Endothelial cell of umbilical vein (primary cell): Measurements from ENCODE around the gene FXYD3. TPM values are rescaled to one million over a fixed set of nuclear protein-coding genes. Genes with fewer than 3 reads are reported as not detected.

ENCODE experiments used
- BruUV-seq: library from RNA; stranded (reverse); fragments of 400-500 nt; replicated peaks from 2 replicates; lab custom pipeline; 2021; lab: Mats Ljungman, UMichigan
- CTCF ChIA-PET: fragments of 300-600, 350-600 bp; sonication (Branson Sonifier 250); formaldehyde crosslinking; loops from one replicate; lab custom pipeline; 2021; ENCODE audit warnings: antibody characterized with exemption, inconsistent platforms; lab: Charles Lee
- POLR2A ChIA-PET: fragments of 300-600, 350-600 bp; sonication (Branson Sonifier 250); formaldehyde crosslinking; loops from one replicate; lab custom pipeline; 2021; ENCODE audit warnings: antibody characterized with exemption, inconsistent platforms; lab: Charles Lee
- DNase-seq: peaks from one replicate; pipeline ENCODE4 v3.0.0-alpha.2; 2011; ENCODE audit warnings: low read depth, low spot score
- FAIRE-seq: peaks from 2 replicates; lab custom pipeline; 2011; peaks lifted over from hg19 to GRCh38; lab: Jason Lieb, UNC
- H2AFZ ChIP-seq: 2 replicates; pipeline ENCODE4 v1.6.0; 2012; ENCODE audit warnings: low read depth, low read length, control low read depth, inconsistent platforms
- H3K27ac ChIP-seq: 2 replicates; pipeline ENCODE4 v1.5.1; 2011; ENCODE audit warnings: low read depth, mild to moderate bottlenecking, control low read depth, low read length, moderate library complexity; ENCODE audit not compliant: insufficient read depth
- H3K27me3 ChIP-seq, 2 experiments: 2 replicates each; pipeline versions ENCODE4 v1.6.0 to v1.6.1; 2011; ENCODE audit warnings: low read length in 2 of 2, mixed read lengths in 1 of 2; ENCODE audit not compliant: control insufficient read depth in 2 of 2, insufficient read depth in 2 of 2
- H3K36me3 ChIP-seq, 2 experiments: 2 replicates in 1 of 2; 3 replicates in 1 of 2; pipeline ENCODE4 v1.5.1; 2011; ENCODE audit warnings: low read length in 2 of 2, mild to moderate bottlenecking in 1 of 2, moderate library complexity in 1 of 2; ENCODE audit not compliant: control insufficient read depth in 2 of 2, insufficient read depth in 2 of 2; ENCODE audit errors: extremely low read depth in 1 of 2
- H3K4me1 ChIP-seq: 3 replicates; pipeline ENCODE4 v1.5.1; 2011; ENCODE audit warnings: mild to moderate bottlenecking, low read length; ENCODE audit not compliant: control insufficient read depth, insufficient read depth; ENCODE audit errors: extremely low read depth
- H3K4me2 ChIP-seq: 2 replicates; pipeline ENCODE4 v1.6.1; 2011; ENCODE audit warnings: low read length, control low read depth, mixed read lengths; ENCODE audit not compliant: insufficient read depth
- H3K4me3 ChIP-seq, 3 experiments: fragments of 200-600 bp in 1 of 3; sonication (generic), shearing (Covaris generic) in 1 of 3; replicated peaks in 1 of 3; 2 replicates each; pipeline ENCODE4 v1.5.1; 2011 to 2016; ENCODE audit warnings: control low read depth in 3 of 3, low read length in 3 of 3, mild to moderate bottlenecking in 2 of 3, inconsistent platforms in 1 of 3, low read depth in 1 of 3, moderate library complexity in 1 of 3; ENCODE audit not compliant: insufficient read depth in 1 of 3
- H3K79me2 ChIP-seq: 2 replicates; pipeline ENCODE4 v1.6.0; 2012; ENCODE audit warnings: low read length, inconsistent platforms; ENCODE audit not compliant: control insufficient read depth, insufficient read depth
- H3K9ac ChIP-seq: replicated peaks from 2 replicates; pipeline ENCODE3; 2011; ENCODE audit warnings: low read length, control low read depth; ENCODE audit not compliant: insufficient read depth; ENCODE audit errors: extremely low read depth
- H3K9me1 ChIP-seq: replicated peaks from 3 replicates; pipeline ENCODE4 v1.6.0; 2011; ENCODE audit warnings: mild to moderate bottlenecking, low read length; ENCODE audit not compliant: control insufficient read depth, insufficient read depth; ENCODE audit errors: extremely low read depth
- H3K9me3 ChIP-seq: replicated peaks from 2 replicates; pipeline ENCODE4 v1.5.1; 2012; ENCODE audit warnings: low read length, inconsistent platforms; ENCODE audit not compliant: control insufficient read depth, insufficient read depth
- H4K20me1 ChIP-seq: replicated peaks from 2 replicates; pipeline ENCODE3; 2011; ENCODE audit warnings: mild to moderate bottlenecking, low read length; ENCODE audit not compliant: control insufficient read depth, insufficient read depth; ENCODE audit errors: extremely low read depth
- EZH2 ChIP-seq: IDR thresholded peaks from 2 replicates; pipeline ENCODE4 v1.6.1; 2012; ENCODE audit warnings: borderline replicate concordance, low read depth, mild to moderate bottlenecking, moderate library complexity, low read length, inconsistent platforms; ENCODE audit not compliant: severe bottlenecking
- FOS ChIP-seq: IDR thresholded peaks from 2 replicates; pipeline ENCODE4 v1.6.1; 2011; ENCODE audit warnings: mild to moderate bottlenecking, low read length, moderate library complexity, borderline replicate concordance; ENCODE audit not compliant: insufficient read depth
- GATA2 ChIP-seq: IDR thresholded peaks from 2 replicates; pipeline ENCODE4 v1.7.0; 2011; ENCODE audit warnings: low read depth, mild to moderate bottlenecking, moderate library complexity, mixed read lengths, low read length; ENCODE audit not compliant: insufficient read length, insufficient read depth
- JUN ChIP-seq: IDR thresholded peaks from 2 replicates; pipeline ENCODE4 v1.6.1; 2011; ENCODE audit warnings: borderline replicate concordance, low read depth; ENCODE audit not compliant: insufficient read length, insufficient read depth
- MYC ChIP-seq: IDR thresholded peaks from one replicate; pipeline ENCODE4 v1.6.1; 2011; ENCODE audit warnings: mild to moderate bottlenecking, low read depth, low read length
- POLR2AphosphoS5 ChIP-seq: IDR thresholded peaks from 2 replicates; pipeline ENCODE4 v1.6.1; 2012; ENCODE audit warnings: low read depth, mild to moderate bottlenecking, control low read depth, low read length, moderate library complexity; ENCODE audit not compliant: insufficient read depth
- dilution Hi-C: fragments of 300-500 bp; cut with MboI; formaldehyde crosslinking; loops from one replicate; pipeline ENCODE4 v1.15.0; 2019; ENCODE audit warnings: low sequenced_read_pairs; ENCODE audit not compliant: extremely low pct_ligation_motif_present
- intact Hi-C: fragments of 100-400 bp; cut with micrococcal nuclease; formaldehyde crosslinking; loops from one replicate; pipeline ENCODE4 v1.10.0; 2022
- polyA plus RNA-seq, 4 experiments: library from polyadenylated mRNA; depleted of rRNA in 3 of 4; stranded (reverse) in 3 of 4; unstranded in 1 of 4; fragments of >200 nt; gene quantifications; 2 replicates each; pipeline versions ENCODE4 v1.2.1 to v1.2.3, GENCODE V29; 2011 to 2012; ENCODE audit warnings: missing spikeins in 1 of 4
- total RNA-seq: library from RNA; stranded (reverse); gene quantifications from 2 replicates; pipeline ENCODE4 v1.2.3, GENCODE V29; 2021
- TF ChIP-seq, protein P1 (sequence below): IDR thresholded peaks from 2 replicates; pipeline ENCODE4 v1.6.1; 2011; ENCODE audit not compliant: insufficient read depth, insufficient read length

FXYD3 gene
- total and polyA plus RNA-seq, 2 donors (not counting 3 experiments of a cell fraction or from before 2014, with no cell fraction given) = not detected

GRCh38 chr19:35164418-35164817 lies 48.8 kb downstream of the FXYD3 start:
- ChIA-PET POLR2A (no interaction called here), CTCF (no interaction called here)
- Histone ChIP-seq H3K4me3 (no peak overlapping the region), H3K27me3 (no peaks in the 10 kb centered on the region), H3K4me2 (no peak overlapping the region), H3K36me3 (peaks cover 28 to 33% of the 10 kb centered on the region in 2 experiments), H3K4me1 (no peaks in the 10 kb centered on the region), H3K27ac (no peak overlapping the region), H2AFZ (no peak overlapping the region), H3K9me3 (peaks cover 5% of the 10 kb centered on the region), H3K9ac (no peak overlapping the region), H4K20me1 (no peaks in the 10 kb centered on the region), H3K9me1 (no peaks in the 10 kb centered on the region), H3K79me2 (peaks cover 9% of the 10 kb centered on the region)
- intact Hi-C loops = no loop called here
- TF ChIP-seq EZH2 = no peak
- peak; percentile 78 for TF ChIP-seq FOS
- TF ChIP-seq GATA2 = peak; percentile 78
- TF ChIP-seq POLR2AphosphoS5 = peak; percentile 39
- DNase-seq = no peak
- BruUV-seq = no TSS peak
- FAIRE-seq = no peak
- dilution Hi-C loops = no loop called here

DNA sequence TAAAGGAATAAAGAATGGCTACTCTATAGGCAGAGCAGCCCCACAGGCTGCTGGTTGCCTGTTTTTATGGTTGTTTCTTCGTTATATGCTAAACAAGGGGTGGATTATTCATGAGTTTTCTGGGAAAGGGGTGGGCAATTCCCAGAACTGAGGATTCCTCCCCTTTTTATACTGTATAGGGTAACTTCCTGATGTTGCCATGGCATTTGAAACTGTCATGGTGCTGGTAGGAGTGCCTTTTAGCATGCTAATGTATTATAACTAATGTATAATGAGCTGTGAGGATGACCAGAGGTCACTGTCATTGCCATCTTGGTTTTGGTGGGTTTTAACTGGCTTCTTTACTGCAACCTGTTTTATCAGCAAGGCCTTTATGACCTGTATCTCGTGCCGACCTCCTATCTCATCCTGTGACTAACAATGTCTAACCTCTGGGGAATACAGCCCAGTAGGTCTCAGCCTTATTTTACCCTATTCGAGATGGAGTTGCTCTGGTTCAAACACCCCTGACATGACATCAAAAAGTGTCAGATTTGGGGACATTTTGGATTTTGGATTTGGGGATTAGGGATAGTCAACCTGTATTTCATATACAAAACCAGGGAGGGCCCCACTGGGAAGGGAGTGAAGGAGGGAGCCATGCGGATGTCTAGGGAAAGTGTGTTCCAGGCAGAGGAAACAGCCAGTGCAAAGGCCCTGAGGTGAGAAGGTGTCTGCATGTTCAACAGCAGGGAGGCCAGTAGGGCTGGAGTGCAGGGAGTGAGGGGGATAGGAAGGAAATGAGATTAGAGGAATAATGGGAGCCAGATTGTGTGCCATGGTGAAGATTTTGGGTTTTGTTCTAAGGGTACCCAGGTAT lies 49.8 kb downstream of the FXYD3 start:
- no peak for TF ChIP-seq GATA2
- TF ChIP-seq, protein P1, sequence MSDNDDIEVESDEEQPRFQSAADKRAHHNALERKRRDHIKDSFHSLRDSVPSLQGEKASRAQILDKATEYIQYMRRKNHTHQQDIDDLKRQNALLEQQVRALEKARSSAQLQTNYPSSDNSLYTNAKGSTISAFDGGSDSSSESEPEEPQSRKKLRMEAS = no peak
- no peak for TF ChIP-seq JUN
- TF ChIP-seq FOS = no peak
- TF ChIP-seq EZH2 = no peak
- TF ChIP-seq MYC = no peak
- no peak for TF ChIP-seq POLR2AphosphoS5
- Histone ChIP-seq H4K20me1 (no peaks in the 10 kb centered on the region), H3K4me1 (no peaks in the 10 kb centered on the region), H3K9me1 (no peaks in the 10 kb centered on the region), H3K27me3 (no peaks in the 10 kb centered on the region), H2AFZ (no peak overlapping the region), H3K4me3 (no peak overlapping the region), H3K4me2 (no peak overlapping the region), H3K9me3 (peaks cover 5% of the 10 kb centered on the region), H3K36me3 (peaks cover 28 to 32% of the 10 kb centered on the region in 2 experiments), H3K27ac (no peak overlapping the region), H3K79me2 (peaks cover 9% of the 10 kb centered on the region), H3K9ac (no peak overlapping the region)
- no TSS peak for BruUV-seq
- intact Hi-C loops (no loop called here), dilution Hi-C loops (no loop called here)
- FAIRE-seq (no peak), DNase-seq (no peak)
- ChIA-PET POLR2A (interaction anchor here (0.5 kb wide), 1 partner anchor 123 kb away, joined by 3 read pairs; no protein-coding TSS in a partner anchor), CTCF (no interaction called here)
